Measurements from ENCODE around the gene FYN. TPM values are rescaled to one million over a fixed set of nuclear protein-coding genes. Genes with fewer than 3 reads are reported as not detected.

The FYN gene
- total RNA-seq, 1 experiment from 2014 or later = 7.2 TPM

- H3K27me3 ChIP-seq (replicated peaks; ENCODE audit: control insufficient read depth, insufficient read depth, low read length) = no peaks in the 10 kb centered on the region
- H3K27me3 Mint-ChIP-seq (ENCODE audit: insufficient read depth, unreplicated experiment) = no peaks in the 10 kb centered on the region
- peaks cover 9% of the 10 kb centered on the region for H3K9me3 Mint-ChIP-seq (ENCODE audit: unreplicated experiment)
- ChIA-PET CTCF (no interaction called here), POLR2A (no interaction called here)
- DNase-seq = no peak
- H3K36me3 ChIP-seq (ENCODE audit: control insufficient read depth, insufficient read depth, low read length) = no peaks in the 10 kb centered on the region
- peaks cover 42% of the 10 kb centered on the region for H3K4me1 Mint-ChIP-seq (ENCODE audit: low read depth, unreplicated experiment)
- intact Hi-C loops (cut with micrococcal nuclease; ENCODE audit: unreplicated experiment) = no loop called here
- peaks cover 32% of the 10 kb centered on the region for H3K4me1 ChIP-seq
- no TSS peak for BruUV-seq (replicated peaks)
- H3K36me3 Mint-ChIP-seq (ENCODE audit: insufficient read depth, unreplicated experiment) = peaks cover 4% of the 10 kb centered on the region
- TF ChIP-seq, protein P1, sequence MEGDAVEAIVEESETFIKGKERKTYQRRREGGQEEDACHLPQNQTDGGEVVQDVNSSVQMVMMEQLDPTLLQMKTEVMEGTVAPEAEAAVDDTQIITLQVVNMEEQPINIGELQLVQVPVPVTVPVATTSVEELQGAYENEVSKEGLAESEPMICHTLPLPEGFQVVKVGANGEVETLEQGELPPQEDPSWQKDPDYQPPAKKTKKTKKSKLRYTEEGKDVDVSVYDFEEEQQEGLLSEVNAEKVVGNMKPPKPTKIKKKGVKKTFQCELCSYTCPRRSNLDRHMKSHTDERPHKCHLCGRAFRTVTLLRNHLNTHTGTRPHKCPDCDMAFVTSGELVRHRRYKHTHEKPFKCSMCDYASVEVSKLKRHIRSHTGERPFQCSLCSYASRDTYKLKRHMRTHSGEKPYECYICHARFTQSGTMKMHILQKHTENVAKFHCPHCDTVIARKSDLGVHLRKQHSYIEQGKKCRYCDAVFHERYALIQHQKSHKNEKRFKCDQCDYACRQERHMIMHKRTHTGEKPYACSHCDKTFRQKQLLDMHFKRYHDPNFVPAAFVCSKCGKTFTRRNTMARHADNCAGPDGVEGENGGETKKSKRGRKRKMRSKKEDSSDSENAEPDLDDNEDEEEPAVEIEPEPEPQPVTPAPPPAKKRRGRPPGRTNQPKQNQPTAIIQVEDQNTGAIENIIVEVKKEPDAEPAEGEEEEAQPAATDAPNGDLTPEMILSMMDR (IDR thresholded peaks at IDR 0.05; ENCODE audit: insufficient read depth in 1 of 2, low read depth in 1 of 2, low read length in 1 of 2, severe bottlenecking in 1 of 2, unreplicated experiment in 1 of 2) = no peak
- H3K9me3 ChIP-seq = peaks cover 6% of the 10 kb centered on the region; the same call in 1 of the 2 replicates
- H3K4me3 Mint-ChIP-seq (ENCODE audit: unreplicated experiment) = no peak overlapping the region
- H3K4me3 ChIP-seq (ENCODE audit: low read depth, low read length) = no peak overlapping the region
- H3K27ac Mint-ChIP-seq (ENCODE audit: unreplicated experiment) = peak overlapping the region; percentile 32
Measured at GRCh38 chr6:111610548-111611172, 262.6 kb downstream of the FYN start.

Other genes with a start within 250 kb of the FYN start
- gene CCN6, start 180.7 kb upstream of the FYN start, total RNA-seq (2022) = not detected in 2 replicates
- 26.3 and 30.8 TPM in 2 replicates for gene TUBE1, start 214.0 kb upstream of the FYN start, total RNA-seq (2022)
- 1.9 and 2.0 TPM in 2 replicates for gene FAM229B, start 214.1 kb upstream of the FYN start, total RNA-seq (2022)